IPS-18c (cell line): ENCODE data around the gene MRPS5.

Source experiments
- H3K4me3 ChIP-seq: 2 replicates; pipeline ENCODE4 v1.7.0; 2013; ENCODE audit warnings: low read depth, mild to moderate bottlenecking, low read length, moderate library complexity; ENCODE audit not compliant: insufficient read depth
- H3K9me3 ChIP-seq: one replicate; pipeline ENCODE4 v1.6.1; 2013; ENCODE audit warnings: mild to moderate bottlenecking, low read length, moderate library complexity; ENCODE audit not compliant: control insufficient read depth, insufficient read depth

Gene MRPS5

GRCh38 chr2:95055262-95055661 lies 66.3 kb downstream of the MRPS5 start:
- H3K4me3 ChIP-seq, result no peak overlapping the region
- no peaks in the 10 kb centered on the region for H3K9me3 ChIP-seq

GRCh38 chr2:95054016-95054415 lies 67.6 kb downstream of the MRPS5 start:
- no peak overlapping the region for H3K4me3 ChIP-seq
- no peaks in the 10 kb centered on the region for H3K9me3 ChIP-seq

- Histone ChIP-seq H3K4me3 (no peak overlapping the region; the same call in 1 of the 2 replicates), H3K9me3 (no peaks in the 10 kb centered on the region)
These were observed 68.1 kb downstream of the MRPS5 start for GRCh38 chr2:95053543-95053942.

GRCh38 chr2:95052804-95053479 lies 68.7 kb downstream of the MRPS5 start:
- Histone ChIP-seq H3K9me3 (no peaks in the 10 kb centered on the region), H3K4me3 (no peak overlapping the region)

GRCh38 chr2:95052307-95052706 lies 69.3 kb downstream of the MRPS5 start:
- no peaks in the 10 kb centered on the region for H3K9me3 ChIP-seq
- H3K4me3 ChIP-seq, result no peak overlapping the region

- Histone ChIP-seq H3K9me3 (no peaks in the 10 kb centered on the region), H3K4me3 (no peak overlapping the region)
These were observed 70.0 kb downstream of the MRPS5 start for GRCh38 chr2:95051626-95052025.

GRCh38 chr2:95050385-95051300 lies 71.0 kb downstream of the MRPS5 start:
- Histone ChIP-seq H3K4me3 (no peak overlapping the region), H3K9me3 (no peaks in the 10 kb centered on the region)

- no peaks in the 10 kb centered on the region for H3K9me3 ChIP-seq
- H3K4me3 ChIP-seq, result no peak overlapping the region
These were observed 71.6 kb downstream of the MRPS5 start for GRCh38 chr2:95049961-95050360.

- Histone ChIP-seq H3K4me3 (no peak overlapping the region), H3K9me3 (no peaks in the 10 kb centered on the region)
These were observed 72.0 kb downstream of the MRPS5 start for GRCh38 chr2:95049683-95049955.

GRCh38 chr2:95048825-95049682 lies 72.6 kb downstream of the MRPS5 start:
- Histone ChIP-seq H3K9me3 (no peaks in the 10 kb centered on the region), H3K4me3 (no peak overlapping the region)

- Histone ChIP-seq H3K4me3 (no peak overlapping the region), H3K9me3 (no peaks in the 10 kb centered on the region)
These were observed 73.7 kb downstream of the MRPS5 start for GRCh38 chr2:95047629-95048510.

- no peak overlapping the region for H3K4me3 ChIP-seq
These were observed 75.1 kb downstream of the MRPS5 start for GRCh38 chr2:95046371-95047112.

GRCh38 chr2:95044601-95045000 lies 77.0 kb downstream of the MRPS5 start:
- H3K9me3 ChIP-seq, result no peaks in the 10 kb centered on the region
- H3K4me3 ChIP-seq, result no peak overlapping the region

More at GRCh38 chr2:95046371-95047112, 75.1 kb downstream of the MRPS5 start:
- no peaks in the 10 kb centered on the region for H3K9me3 ChIP-seq

GRCh38 chr2:95043300-95044093 lies 78.1 kb downstream of the MRPS5 start:
- Histone ChIP-seq H3K4me3 (no peak overlapping the region), H3K9me3 (no peaks in the 10 kb centered on the region)

- Histone ChIP-seq H3K4me3 (no peak overlapping the region), H3K9me3 (no peaks in the 10 kb centered on the region)
These were observed 78.9 kb downstream of the MRPS5 start for GRCh38 chr2:95042472-95043271.
